Liver (tissue), 9 donors: ENCODE measurements around the gene SGCD. TPM values are rescaled to one million over a fixed set of nuclear protein-coding genes. Genes with fewer than 3 reads are reported as not detected.

Experiments used
- DNase-seq: peaks from one replicate; pipeline ENCODE4 v3.0.0-alpha.2; 2017; ENCODE audit warnings: low spot score
- H3K27ac ChIP-seq, 2 donors: one replicate each; pipeline ENCODE4 v1.7.0; 2013; ENCODE audit warnings: inconsistent platforms in 2 of 2, low read length in 2 of 2, control low read depth in 1 of 2, low read depth in 1 of 2, mild to moderate bottlenecking in 1 of 2
- H3K27me3 ChIP-seq, 4 donors: one replicate each; pipeline versions ENCODE4 v1.6.1 to v1.7.0; 2013; ENCODE audit warnings: low read length in 3 of 4, inconsistent platforms in 1 of 4, mild to moderate bottlenecking in 1 of 4, moderate library complexity in 1 of 4; ENCODE audit not compliant: control insufficient read depth in 4 of 4, insufficient read depth in 4 of 4
- H3K36me3 ChIP-seq, 4 donors: one replicate each; pipeline versions ENCODE4 v1.6.1 to v1.7.0; 2013; ENCODE audit warnings: low read length in 3 of 4, mild to moderate bottlenecking in 3 of 4, low read depth in 1 of 4, moderate library complexity in 1 of 4; ENCODE audit not compliant: control insufficient read depth in 4 of 4, insufficient read depth in 3 of 4
- H3K4me1 ChIP-seq, 4 donors: one replicate each; pipeline versions ENCODE4 v1.6.1 to v1.7.0; 2013; ENCODE audit warnings: low read length in 3 of 4, mild to moderate bottlenecking in 3 of 4, moderate library complexity in 1 of 4; ENCODE audit not compliant: control insufficient read depth in 4 of 4, insufficient read depth in 4 of 4
- H3K4me3 ChIP-seq, 3 donors: one replicate each; pipeline versions ENCODE4 v1.6.1 to v1.7.0; 2013; ENCODE audit warnings: low read length in 3 of 3, control low read depth in 1 of 3, low read depth in 1 of 3, mild to moderate bottlenecking in 1 of 3
- H3K9ac ChIP-seq, 2 donors: one replicate each; pipeline ENCODE4 v1.7.0; 2013; ENCODE audit warnings: low read length in 2 of 2, mild to moderate bottlenecking in 2 of 2, moderate library complexity in 2 of 2, control low read depth in 1 of 2, low read depth in 1 of 2
- H3K9me3 ChIP-seq, 4 donors: one replicate each; pipeline versions ENCODE4 v1.6.1 to v1.7.0; 2013; ENCODE audit warnings: low read length in 3 of 4; ENCODE audit not compliant: control insufficient read depth in 4 of 4
- EGR1 ChIP-seq, 2 donors: IDR thresholded peaks; 2 replicates each; pipeline ENCODE4 v1.6.1; 2016 to 2018; ENCODE audit warnings: antibody characterized with exemption in 2 of 2, low read depth in 2 of 2
- FOXA1 ChIP-seq: IDR thresholded peaks from 2 replicates; pipeline ENCODE4 v1.6.1; 2016; ENCODE audit warnings: antibody characterized with exemption
- FOXA2 ChIP-seq: IDR thresholded peaks from 2 replicates; pipeline ENCODE4 v1.6.1; 2016; ENCODE audit warnings: antibody characterized with exemption
- GABPA ChIP-seq, 2 donors: IDR thresholded peaks in 1 of 2; conservative IDR thresholded peaks in 1 of 2; 2 replicates each; pipeline ENCODE4 v1.6.1; 2016; ENCODE audit warnings: antibody characterized with exemption in 2 of 2, mild to moderate bottlenecking in 1 of 2, moderate library complexity in 1 of 2
- HNF4A ChIP-seq, 2 donors: conservative IDR thresholded peaks; 2 replicates each; pipeline ENCODE4 v1.6.1; 2016; ENCODE audit warnings: antibody characterized with exemption in 2 of 2, mild to moderate bottlenecking in 2 of 2
- HNF4G ChIP-seq: IDR thresholded peaks from 2 replicates; pipeline ENCODE4 v1.6.1; 2016; ENCODE audit warnings: antibody characterized with exemption
- JUND ChIP-seq, 2 donors: IDR thresholded peaks; 2 replicates each; pipeline ENCODE4 v1.6.1; 2016; ENCODE audit warnings: antibody characterized with exemption in 2 of 2
- NR2F2 ChIP-seq: IDR thresholded peaks from 2 replicates; pipeline ENCODE4 v1.6.1; 2016; ENCODE audit warnings: antibody characterized with exemption
- RAD21 ChIP-seq, 2 donors: IDR thresholded peaks; 2 replicates each; pipeline ENCODE4 v1.6.1; 2016; ENCODE audit warnings: antibody characterized with exemption in 2 of 2, mild to moderate bottlenecking in 2 of 2
- RXRA ChIP-seq, 2 donors: IDR thresholded peaks; 2 replicates each; pipeline ENCODE4 v1.6.1; 2017 to 2018; ENCODE audit warnings: antibody characterized with exemption in 2 of 2, mild to moderate bottlenecking in 1 of 2
- YY1 ChIP-seq: IDR thresholded peaks from 2 replicates; pipeline ENCODE4 v1.6.1; 2016; ENCODE audit warnings: antibody characterized with exemption, mild to moderate bottlenecking
- WGBS: extraction: QIAGEN DNeasy Blood & Tissue Kit; methylation state at CpG from one replicate; pipeline ENCODE4 v1.1.7; 2013; 5-methylcytosine and 5-hydroxymethylcytosine counted together
- polyA plus RNA-seq, 2 donors: library from polyadenylated mRNA; stranded (reverse) in 1 of 2; unstranded in 1 of 2; fragments of 200-250 nt in 1 of 2; fragments of >200 nt in 1 of 2; fragmentation: Nextera tagmentation in 1 of 2; extraction: Ambion mirVana in 1 of 2; gene quantifications; one replicate each; pipeline versions ENCODE4 v1.2.1 to v1.2.3, GENCODE V29; 2013 to 2015
- total RNA-seq, 2 donors: library from RNA; depleted of rRNA; stranded (reverse); fragments of >200 nt; gene quantifications; one replicate each; pipeline ENCODE4 v1.2.3, GENCODE V29; 2014
- TF ChIP-seq, protein P1 (sequence below): IDR thresholded peaks from 2 replicates; pipeline ENCODE4 v1.6.1; 2016; ENCODE audit warnings: antibody characterized with exemption, mild to moderate bottlenecking
- TF ChIP-seq, protein P2 (sequence below): fragments of 150-350 bp; IDR thresholded peaks from 2 replicates; pipeline ENCODE4 v1.5.1; 2017; ENCODE audit warnings: improper control_type of control experiment, low read depth, low read length; ENCODE audit not compliant: missing input control
- TF ChIP-seq, protein P3 (sequence below): IDR thresholded peaks from 2 replicates; pipeline ENCODE4 v1.6.1; 2016; ENCODE audit warnings: antibody characterized with exemption
- TF ChIP-seq, protein P4 (sequence below): IDR thresholded peaks from 2 replicates; pipeline ENCODE4 v1.6.1; 2016; ENCODE audit warnings: antibody characterized with exemption
- donor health status: healthy.
- donor health status: healthy.
- donor health status: healthy.
- donor health status: healthy.
- donor health status: healthy.

Gene SGCD
- total and polyA plus RNA-seq, 4 donors, result 0.35 to 1.7 (median 1.0) TPM

DNA sequence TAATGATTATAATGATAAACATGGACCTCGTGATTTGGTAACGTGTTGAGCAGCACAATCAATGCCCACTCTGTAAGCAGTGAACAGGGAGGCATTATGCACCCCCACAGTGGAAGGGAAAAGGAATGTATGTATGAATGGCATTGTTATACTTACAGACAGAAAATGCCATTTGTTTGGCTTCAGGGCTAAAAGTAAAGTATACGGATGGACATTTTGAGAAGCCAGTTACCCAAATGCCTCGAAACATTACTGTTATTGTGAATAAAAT, 262.9 kb downstream of the SGCD start:
- Histone ChIP-seq H3K27ac (no peak overlapping the region), H3K9ac (no peak overlapping the region), H3K4me3 (no peak overlapping the region), H3K9me3 (no peaks in the 10 kb centered on the region), H3K36me3 (no peaks in the 10 kb centered on the region), H3K27me3 (no peaks in the 10 kb centered on the region), H3K4me1 (peaks cover 3 to 22% (median 21%) of the 10 kb centered on the region in 4 donors)
- 84% methylated on average over 4 of the region's 4 CpGs for WGBS
- DNase-seq, result no peak
- TF ChIP-seq FOXA1 (no peak), HNF4A (conservative IDR thresholded peaks at IDR 0.05) (no peak), JUND (IDR thresholded peaks at IDR 0.05) (no peak), NR2F2 (no peak), HNF4G (no peak), RAD21 (IDR thresholded peaks at IDR 0.05) (no peak)
- TF ChIP-seq, protein P1, sequence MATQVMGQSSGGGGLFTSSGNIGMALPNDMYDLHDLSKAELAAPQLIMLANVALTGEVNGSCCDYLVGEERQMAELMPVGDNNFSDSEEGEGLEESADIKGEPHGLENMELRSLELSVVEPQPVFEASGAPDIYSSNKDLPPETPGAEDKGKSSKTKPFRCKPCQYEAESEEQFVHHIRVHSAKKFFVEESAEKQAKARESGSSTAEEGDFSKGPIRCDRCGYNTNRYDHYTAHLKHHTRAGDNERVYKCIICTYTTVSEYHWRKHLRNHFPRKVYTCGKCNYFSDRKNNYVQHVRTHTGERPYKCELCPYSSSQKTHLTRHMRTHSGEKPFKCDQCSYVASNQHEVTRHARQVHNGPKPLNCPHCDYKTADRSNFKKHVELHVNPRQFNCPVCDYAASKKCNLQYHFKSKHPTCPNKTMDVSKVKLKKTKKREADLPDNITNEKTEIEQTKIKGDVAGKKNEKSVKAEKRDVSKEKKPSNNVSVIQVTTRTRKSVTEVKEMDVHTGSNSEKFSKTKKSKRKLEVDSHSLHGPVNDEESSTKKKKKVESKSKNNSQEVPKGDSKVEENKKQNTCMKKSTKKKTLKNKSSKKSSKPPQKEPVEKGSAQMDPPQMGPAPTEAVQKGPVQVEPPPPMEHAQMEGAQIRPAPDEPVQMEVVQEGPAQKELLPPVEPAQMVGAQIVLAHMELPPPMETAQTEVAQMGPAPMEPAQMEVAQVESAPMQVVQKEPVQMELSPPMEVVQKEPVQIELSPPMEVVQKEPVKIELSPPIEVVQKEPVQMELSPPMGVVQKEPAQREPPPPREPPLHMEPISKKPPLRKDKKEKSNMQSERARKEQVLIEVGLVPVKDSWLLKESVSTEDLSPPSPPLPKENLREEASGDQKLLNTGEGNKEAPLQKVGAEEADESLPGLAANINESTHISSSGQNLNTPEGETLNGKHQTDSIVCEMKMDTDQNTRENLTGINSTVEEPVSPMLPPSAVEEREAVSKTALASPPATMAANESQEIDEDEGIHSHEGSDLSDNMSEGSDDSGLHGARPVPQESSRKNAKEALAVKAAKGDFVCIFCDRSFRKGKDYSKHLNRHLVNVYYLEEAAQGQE, result no peak
- TF ChIP-seq, protein P2, sequence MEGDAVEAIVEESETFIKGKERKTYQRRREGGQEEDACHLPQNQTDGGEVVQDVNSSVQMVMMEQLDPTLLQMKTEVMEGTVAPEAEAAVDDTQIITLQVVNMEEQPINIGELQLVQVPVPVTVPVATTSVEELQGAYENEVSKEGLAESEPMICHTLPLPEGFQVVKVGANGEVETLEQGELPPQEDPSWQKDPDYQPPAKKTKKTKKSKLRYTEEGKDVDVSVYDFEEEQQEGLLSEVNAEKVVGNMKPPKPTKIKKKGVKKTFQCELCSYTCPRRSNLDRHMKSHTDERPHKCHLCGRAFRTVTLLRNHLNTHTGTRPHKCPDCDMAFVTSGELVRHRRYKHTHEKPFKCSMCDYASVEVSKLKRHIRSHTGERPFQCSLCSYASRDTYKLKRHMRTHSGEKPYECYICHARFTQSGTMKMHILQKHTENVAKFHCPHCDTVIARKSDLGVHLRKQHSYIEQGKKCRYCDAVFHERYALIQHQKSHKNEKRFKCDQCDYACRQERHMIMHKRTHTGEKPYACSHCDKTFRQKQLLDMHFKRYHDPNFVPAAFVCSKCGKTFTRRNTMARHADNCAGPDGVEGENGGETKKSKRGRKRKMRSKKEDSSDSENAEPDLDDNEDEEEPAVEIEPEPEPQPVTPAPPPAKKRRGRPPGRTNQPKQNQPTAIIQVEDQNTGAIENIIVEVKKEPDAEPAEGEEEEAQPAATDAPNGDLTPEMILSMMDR, result no peak
- TF ChIP-seq, protein P3, sequence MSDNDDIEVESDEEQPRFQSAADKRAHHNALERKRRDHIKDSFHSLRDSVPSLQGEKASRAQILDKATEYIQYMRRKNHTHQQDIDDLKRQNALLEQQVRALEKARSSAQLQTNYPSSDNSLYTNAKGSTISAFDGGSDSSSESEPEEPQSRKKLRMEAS, result no peak

DNA sequence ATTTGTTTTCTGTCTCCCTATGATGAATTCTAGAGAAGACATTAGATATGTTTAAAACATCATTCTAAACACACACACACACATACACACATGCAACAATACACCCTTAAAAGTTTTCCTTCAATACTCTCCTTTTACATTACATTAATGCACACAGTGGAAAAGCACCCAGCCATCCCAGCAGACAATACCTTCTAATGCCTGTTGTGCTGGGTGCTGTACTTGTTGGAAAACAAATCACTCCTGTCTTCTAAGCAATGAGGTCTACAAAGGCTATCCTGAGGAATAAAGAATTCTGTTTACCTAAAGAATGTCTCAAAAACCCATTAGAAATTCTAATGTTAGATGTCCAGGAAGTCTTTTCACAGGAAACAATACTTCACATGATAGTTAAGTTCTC, 264.0 kb downstream of the SGCD start:
- Histone ChIP-seq H3K27me3 (no peaks in the 10 kb centered on the region), H3K27ac (no peak overlapping the region), H3K4me1 (peaks cover 0 to 18% (median 13%) of the 10 kb centered on the region in 4 donors), H3K9me3 (no peaks in the 10 kb centered on the region), H3K9ac (no peak overlapping the region), H3K36me3 (no peaks in the 10 kb centered on the region), H3K4me3 (no peak overlapping the region)
- no peak for DNase-seq
- TF ChIP-seq EGR1 (IDR thresholded peaks at IDR 0.05; ENCODE audit: low read depth in 2 of 2) (no peak), HNF4A (conservative IDR thresholded peaks at IDR 0.05) (no peak), FOXA1 (no peak), GABPA (IDR thresholded peaks at IDR 0.05 in 1 of 2, conservative IDR thresholded peaks at IDR 0.05 in 1 of 2) (no peak), HNF4G (no peak), YY1 (no peak), RXRA (IDR thresholded peaks at IDR 0.05) (no peak), FOXA2 (no peak), NR2F2 (no peak), JUND (IDR thresholded peaks at IDR 0.05) (no peak), RAD21 (IDR thresholded peaks at IDR 0.05) (no peak)
- TF ChIP-seq, protein P3, result no peak
- TF ChIP-seq, protein P2, result no peak
- TF ChIP-seq, protein P4, sequence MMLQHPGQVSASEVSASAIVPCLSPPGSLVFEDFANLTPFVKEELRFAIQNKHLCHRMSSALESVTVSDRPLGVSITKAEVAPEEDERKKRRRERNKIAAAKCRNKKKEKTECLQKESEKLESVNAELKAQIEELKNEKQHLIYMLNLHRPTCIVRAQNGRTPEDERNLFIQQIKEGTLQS, result no peak
